ENCODE data around the gene COL18A1. TPM values are rescaled to one million over a fixed set of nuclear protein-coding genes. Genes with fewer than 3 reads are reported as not detected.

Gene COL18A1
- total RNA-seq, 1 donor from 2014 or later: 52.6 TPM

DNA sequence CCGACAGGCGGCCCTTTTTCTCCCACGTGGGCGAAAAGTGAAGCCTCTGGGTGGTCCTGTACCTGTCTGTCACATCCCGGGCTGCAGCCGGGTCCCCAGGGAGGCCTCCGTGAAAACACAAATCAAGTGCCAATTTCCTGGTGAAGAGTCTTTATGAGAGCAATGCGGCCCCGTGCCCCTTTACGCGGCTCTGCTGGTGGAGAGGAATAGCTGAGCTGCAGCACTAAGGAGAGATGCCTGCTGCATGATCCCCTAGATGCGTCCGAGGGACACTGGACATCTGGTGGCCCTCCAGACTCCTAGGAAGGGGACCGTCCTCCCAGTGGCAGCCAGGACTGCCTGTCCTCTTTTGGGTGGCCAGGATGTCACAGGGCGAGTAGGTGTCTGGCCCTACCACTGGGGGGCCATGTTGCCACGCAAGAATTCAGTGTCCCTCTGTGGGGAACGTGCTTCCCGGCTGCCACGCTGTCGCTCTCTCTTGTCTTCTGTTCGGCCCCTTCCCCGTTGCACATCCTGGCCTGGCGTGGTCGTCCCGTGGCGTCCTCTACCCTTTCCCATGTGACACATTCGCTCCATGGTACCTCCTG, 38.7 kb downstream of the COL18A1 start:
- Mint-ChIP-seq H3K36me3 (peaks cover 28% of the 10 kb centered on the region), H3K4me3 (no peak overlapping the region), H3K9me3 (peaks cover 30% of the 10 kb centered on the region), H3K27me3 (ENCODE audit: insufficient read depth, low read depth) (no peaks in the 10 kb centered on the region), H3K4me1 (peaks cover 2% of the 10 kb centered on the region), H3K27ac (no peak overlapping the region)
- Histone ChIP-seq H4K20me1 (ENCODE audit: low read depth) (peaks cover 26% of the 10 kb centered on the region), H3K4me2 (no peak overlapping the region), H3K27me3 (no peaks in the 10 kb centered on the region), H3K9ac (no peak overlapping the region), H3K4me1 (no peaks in the 10 kb centered on the region), H3K79me2 (ENCODE audit: low read depth) (peaks cover 90% of the 10 kb centered on the region), H3K36me3 (no peaks in the 10 kb centered on the region), H2AFZ (replicated peaks) (no peak overlapping the region), H3F3A (ENCODE audit: low read depth) (peaks cover 3% of the 10 kb centered on the region), H3K27ac (no peak overlapping the region), H3K4me3 (no peak overlapping the region), H3K9me3 (ENCODE audit: low read depth) (no peaks in the 10 kb centered on the region)
- no peak for DNase-seq (ENCODE audit: low spot score)
- TF ChIP-seq EZH2phosphoT487 (IDR thresholded peaks at IDR 0.05): no peak
- no peak for TF ChIP-seq EZH2 (IDR thresholded peaks at IDR 0.05)
- TF ChIP-seq, protein P1, sequence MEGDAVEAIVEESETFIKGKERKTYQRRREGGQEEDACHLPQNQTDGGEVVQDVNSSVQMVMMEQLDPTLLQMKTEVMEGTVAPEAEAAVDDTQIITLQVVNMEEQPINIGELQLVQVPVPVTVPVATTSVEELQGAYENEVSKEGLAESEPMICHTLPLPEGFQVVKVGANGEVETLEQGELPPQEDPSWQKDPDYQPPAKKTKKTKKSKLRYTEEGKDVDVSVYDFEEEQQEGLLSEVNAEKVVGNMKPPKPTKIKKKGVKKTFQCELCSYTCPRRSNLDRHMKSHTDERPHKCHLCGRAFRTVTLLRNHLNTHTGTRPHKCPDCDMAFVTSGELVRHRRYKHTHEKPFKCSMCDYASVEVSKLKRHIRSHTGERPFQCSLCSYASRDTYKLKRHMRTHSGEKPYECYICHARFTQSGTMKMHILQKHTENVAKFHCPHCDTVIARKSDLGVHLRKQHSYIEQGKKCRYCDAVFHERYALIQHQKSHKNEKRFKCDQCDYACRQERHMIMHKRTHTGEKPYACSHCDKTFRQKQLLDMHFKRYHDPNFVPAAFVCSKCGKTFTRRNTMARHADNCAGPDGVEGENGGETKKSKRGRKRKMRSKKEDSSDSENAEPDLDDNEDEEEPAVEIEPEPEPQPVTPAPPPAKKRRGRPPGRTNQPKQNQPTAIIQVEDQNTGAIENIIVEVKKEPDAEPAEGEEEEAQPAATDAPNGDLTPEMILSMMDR (IDR thresholded peaks at IDR 0.05): no peak

DNA sequence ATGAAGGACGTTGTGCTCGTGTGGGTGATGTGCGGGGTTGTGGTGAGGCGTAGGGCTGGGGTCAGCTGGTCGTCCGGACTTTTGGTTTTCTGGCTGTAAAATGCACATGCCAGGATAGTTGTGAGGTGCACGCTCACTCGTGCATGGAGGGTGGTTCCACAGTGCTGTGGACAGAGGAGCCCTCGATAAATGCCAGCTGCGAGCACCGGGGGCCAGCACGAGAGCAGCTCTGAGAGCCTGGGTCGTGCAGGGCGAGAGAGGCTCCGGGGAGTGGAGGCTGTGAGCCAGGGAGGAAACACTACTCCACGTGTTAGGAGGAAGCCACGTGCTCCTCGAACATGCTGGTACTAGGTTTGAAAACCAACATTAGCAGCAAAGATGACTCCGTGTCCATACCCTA, 39.4 kb downstream of the COL18A1 start:
- TF ChIP-seq EZH2phosphoT487 (IDR thresholded peaks at IDR 0.05) (no peak), EZH2 (IDR thresholded peaks at IDR 0.05) (no peak)
- TF ChIP-seq, protein P1 (IDR thresholded peaks at IDR 0.05): no peak
- Histone ChIP-seq H3K9ac (no peak overlapping the region), H3K4me3 (no peak overlapping the region), H3K36me3 (no peaks in the 10 kb centered on the region), H3K27me3 (no peaks in the 10 kb centered on the region), H4K20me1 (ENCODE audit: low read depth) (peaks cover 25% of the 10 kb centered on the region), H3K4me1 (no peaks in the 10 kb centered on the region), H3K27ac (no peak overlapping the region), H3K4me2 (no peak overlapping the region), H3K9me3 (ENCODE audit: low read depth) (no peaks in the 10 kb centered on the region), H3F3A (ENCODE audit: low read depth) (no peaks in the 10 kb centered on the region), H2AFZ (replicated peaks) (no peak overlapping the region), H3K79me2 (ENCODE audit: low read depth) (peaks cover 91% of the 10 kb centered on the region)
- Mint-ChIP-seq H3K4me3 (no peak overlapping the region), H3K36me3 (peaks cover 28% of the 10 kb centered on the region), H3K27ac (no peak overlapping the region), H3K27me3 (ENCODE audit: insufficient read depth, low read depth) (no peaks in the 10 kb centered on the region), H3K4me1 (no peaks in the 10 kb centered on the region), H3K9me3 (peaks cover 30% of the 10 kb centered on the region)
- DNase-seq (ENCODE audit: low spot score): no peak

DNA sequence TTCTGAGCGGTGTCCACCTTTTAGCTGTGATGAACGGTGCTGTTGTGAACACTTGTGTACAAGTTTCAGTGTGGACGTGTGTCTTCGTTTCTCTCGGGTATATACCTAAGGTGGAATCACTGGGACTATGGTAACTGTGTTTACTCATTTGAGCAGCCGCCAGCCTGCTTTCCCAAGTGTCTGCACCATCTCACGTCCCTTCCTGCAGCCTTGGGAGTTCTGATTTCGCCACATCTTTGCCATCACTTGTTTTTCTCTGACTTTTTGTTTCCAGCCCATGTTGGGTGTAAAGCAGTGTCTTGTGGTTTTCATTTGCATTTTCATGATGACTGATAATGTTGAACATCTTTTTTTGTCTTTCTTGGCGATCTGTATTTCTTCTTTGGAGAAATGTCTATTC, 40.4 kb downstream of the COL18A1 start:
- Histone ChIP-seq H3K9me3 (ENCODE audit: low read depth) (no peaks in the 10 kb centered on the region), H3K36me3 (no peaks in the 10 kb centered on the region), H2AFZ (replicated peaks) (no peak overlapping the region), H3K27ac (no peak overlapping the region), H3K4me3 (no peak overlapping the region), H3K79me2 (ENCODE audit: low read depth) (peaks cover 83% of the 10 kb centered on the region), H3K4me2 (no peak overlapping the region), H3K4me1 (no peaks in the 10 kb centered on the region), H3K9ac (no peak overlapping the region), H4K20me1 (ENCODE audit: low read depth) (peaks cover 23% of the 10 kb centered on the region), H3F3A (ENCODE audit: low read depth) (no peaks in the 10 kb centered on the region), H3K27me3 (no peaks in the 10 kb centered on the region)
- Mint-ChIP-seq H3K27ac (no peak overlapping the region), H3K36me3 (peaks cover 28% of the 10 kb centered on the region), H3K27me3 (ENCODE audit: insufficient read depth, low read depth) (peaks cover under 1% of the 10 kb centered on the region), H3K9me3 (peaks cover 30% of the 10 kb centered on the region), H3K4me1 (no peaks in the 10 kb centered on the region), H3K4me3 (no peak overlapping the region)
- DNase-seq (ENCODE audit: low spot score): no peak
- TF ChIP-seq EZH2 (IDR thresholded peaks at IDR 0.05) (no peak), EZH2phosphoT487 (IDR thresholded peaks at IDR 0.05) (no peak)
- TF ChIP-seq, protein P1 (IDR thresholded peaks at IDR 0.05): no peak
